ENCODE data around the gene FST.

The FST gene

DNA sequence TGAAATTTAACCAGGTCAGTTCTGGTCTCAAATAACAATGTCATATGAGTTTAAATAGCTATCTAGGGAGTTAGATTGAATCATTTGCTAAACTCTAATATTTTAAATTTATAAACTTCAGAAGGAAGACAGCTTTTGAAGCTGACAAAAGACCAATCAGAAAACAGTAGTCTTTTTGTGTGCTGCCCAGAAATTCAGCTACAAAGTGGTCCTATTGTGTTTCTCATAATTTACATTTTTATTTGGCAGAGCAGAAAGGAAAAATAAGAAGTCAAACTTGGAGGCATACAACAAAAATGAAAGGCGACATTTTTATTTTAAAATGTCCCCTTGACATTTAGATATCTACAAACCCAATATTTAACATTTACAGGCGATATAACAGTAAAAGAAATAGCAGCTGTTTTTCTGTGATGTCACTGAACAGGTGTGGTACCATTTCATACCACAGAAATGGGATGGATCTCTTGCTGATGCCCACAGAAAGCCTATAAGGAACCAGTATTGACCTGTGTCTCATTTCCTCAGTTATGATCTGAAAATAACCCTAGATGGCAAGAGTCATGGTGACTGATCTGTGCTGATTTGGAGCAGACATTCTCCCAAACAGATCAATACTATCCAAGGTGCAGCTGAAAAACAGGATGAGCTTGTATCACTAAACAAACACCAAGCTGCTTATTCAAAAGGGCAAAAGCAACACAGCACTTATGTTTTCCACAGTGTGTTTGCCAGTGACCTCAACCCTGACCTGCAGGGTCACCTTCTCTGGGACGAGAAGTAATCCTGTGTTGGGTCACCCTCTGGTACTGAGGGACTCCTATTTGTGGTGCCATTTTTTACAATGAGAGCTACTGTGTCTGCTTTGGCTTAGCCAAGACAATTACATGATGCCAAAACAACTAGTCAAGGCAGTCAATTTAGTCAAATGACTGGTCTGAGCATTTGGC is 3.6 kb upstream of the FST start:
- TF ChIP-seq TAF1 (IDR thresholded peaks at IDR 0.05; ENCODE audit: borderline replicate concordance, insufficient read depth, low read length) (no peak), SIN3A (IDR thresholded peaks at IDR 0.05; ENCODE audit: borderline replicate concordance, insufficient read depth, low read length) (no peak), FOXP2 (optimal IDR thresholded peaks at IDR 0.05; ENCODE audit: borderline replicate concordance, extremely low read depth, extremely low read length, insufficient read depth) (no peak), POLR2AphosphoS5 (IDR thresholded peaks at IDR 0.05; ENCODE audit: low read depth, low read length) (no peak)
- TF ChIP-seq, protein P1, sequence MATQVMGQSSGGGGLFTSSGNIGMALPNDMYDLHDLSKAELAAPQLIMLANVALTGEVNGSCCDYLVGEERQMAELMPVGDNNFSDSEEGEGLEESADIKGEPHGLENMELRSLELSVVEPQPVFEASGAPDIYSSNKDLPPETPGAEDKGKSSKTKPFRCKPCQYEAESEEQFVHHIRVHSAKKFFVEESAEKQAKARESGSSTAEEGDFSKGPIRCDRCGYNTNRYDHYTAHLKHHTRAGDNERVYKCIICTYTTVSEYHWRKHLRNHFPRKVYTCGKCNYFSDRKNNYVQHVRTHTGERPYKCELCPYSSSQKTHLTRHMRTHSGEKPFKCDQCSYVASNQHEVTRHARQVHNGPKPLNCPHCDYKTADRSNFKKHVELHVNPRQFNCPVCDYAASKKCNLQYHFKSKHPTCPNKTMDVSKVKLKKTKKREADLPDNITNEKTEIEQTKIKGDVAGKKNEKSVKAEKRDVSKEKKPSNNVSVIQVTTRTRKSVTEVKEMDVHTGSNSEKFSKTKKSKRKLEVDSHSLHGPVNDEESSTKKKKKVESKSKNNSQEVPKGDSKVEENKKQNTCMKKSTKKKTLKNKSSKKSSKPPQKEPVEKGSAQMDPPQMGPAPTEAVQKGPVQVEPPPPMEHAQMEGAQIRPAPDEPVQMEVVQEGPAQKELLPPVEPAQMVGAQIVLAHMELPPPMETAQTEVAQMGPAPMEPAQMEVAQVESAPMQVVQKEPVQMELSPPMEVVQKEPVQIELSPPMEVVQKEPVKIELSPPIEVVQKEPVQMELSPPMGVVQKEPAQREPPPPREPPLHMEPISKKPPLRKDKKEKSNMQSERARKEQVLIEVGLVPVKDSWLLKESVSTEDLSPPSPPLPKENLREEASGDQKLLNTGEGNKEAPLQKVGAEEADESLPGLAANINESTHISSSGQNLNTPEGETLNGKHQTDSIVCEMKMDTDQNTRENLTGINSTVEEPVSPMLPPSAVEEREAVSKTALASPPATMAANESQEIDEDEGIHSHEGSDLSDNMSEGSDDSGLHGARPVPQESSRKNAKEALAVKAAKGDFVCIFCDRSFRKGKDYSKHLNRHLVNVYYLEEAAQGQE (IDR thresholded peaks at IDR 0.05; ENCODE audit: insufficient read depth in 1 of 2, low read depth in 2 of 2, low read length in 2 of 2): no peak

DNA sequence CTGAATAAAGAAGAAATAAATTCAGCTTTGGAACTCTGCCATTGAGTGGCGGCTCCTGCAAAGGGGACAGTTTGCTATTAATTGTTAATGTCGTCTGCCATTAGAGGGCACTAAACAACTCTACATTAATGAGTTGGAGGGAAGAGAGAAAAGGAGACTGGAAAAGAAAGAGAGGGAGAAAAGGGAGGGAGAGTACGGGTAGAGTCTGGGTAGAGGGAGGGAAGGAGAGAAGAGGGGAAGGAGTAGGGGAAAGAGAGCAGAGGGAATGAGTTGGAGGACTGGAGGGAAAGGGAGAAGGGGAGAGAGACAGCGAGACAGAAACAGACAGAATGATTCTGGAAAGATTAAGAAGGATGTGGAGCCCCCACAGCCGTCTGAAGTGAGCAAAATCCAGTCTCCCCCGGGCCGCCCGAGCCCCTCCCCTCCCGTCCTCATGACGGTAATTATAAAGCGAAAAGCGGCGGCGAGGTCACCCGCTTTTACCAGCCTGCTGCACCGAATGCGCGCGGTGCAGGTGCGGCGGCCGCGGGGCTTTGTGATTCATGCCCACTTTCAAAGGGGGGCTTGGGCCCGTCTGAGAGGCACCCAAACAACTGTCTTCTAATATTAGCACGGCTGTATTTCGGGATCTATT is 1.9 kb upstream of the FST start:
- TF ChIP-seq TAF1 (IDR thresholded peaks at IDR 0.05; ENCODE audit: borderline replicate concordance, insufficient read depth, low read length): no peak
- no peak for TF ChIP-seq FOXP2 (optimal IDR thresholded peaks at IDR 0.05; ENCODE audit: borderline replicate concordance, extremely low read depth, extremely low read length, insufficient read depth)
- TF ChIP-seq, protein P1 (IDR thresholded peaks at IDR 0.05; ENCODE audit: insufficient read depth in 1 of 2, low read depth in 2 of 2, low read length in 2 of 2): no peak
- TF ChIP-seq POLR2AphosphoS5 (IDR thresholded peaks at IDR 0.05; ENCODE audit: low read depth, low read length): no peak
- TF ChIP-seq SIN3A (IDR thresholded peaks at IDR 0.05; ENCODE audit: borderline replicate concordance, insufficient read depth, low read length): no peak

GRCh38 chr5:53479045-53479589 is 1.3 kb upstream of the FST start:
- TF ChIP-seq POLR2AphosphoS5 (IDR thresholded peaks at IDR 0.05; ENCODE audit: low read depth, low read length) (no peak), SIN3A (IDR thresholded peaks at IDR 0.05; ENCODE audit: borderline replicate concordance, insufficient read depth, low read length) (no peak), FOXP2 (optimal IDR thresholded peaks at IDR 0.05; ENCODE audit: borderline replicate concordance, extremely low read depth, extremely low read length, insufficient read depth) (no peak), TAF1 (IDR thresholded peaks at IDR 0.05; ENCODE audit: borderline replicate concordance, insufficient read depth, low read length) (no peak)
- TF ChIP-seq, protein P1 (IDR thresholded peaks at IDR 0.05; ENCODE audit: insufficient read depth in 1 of 2, low read depth in 2 of 2, low read length in 2 of 2): no peak

DNA sequence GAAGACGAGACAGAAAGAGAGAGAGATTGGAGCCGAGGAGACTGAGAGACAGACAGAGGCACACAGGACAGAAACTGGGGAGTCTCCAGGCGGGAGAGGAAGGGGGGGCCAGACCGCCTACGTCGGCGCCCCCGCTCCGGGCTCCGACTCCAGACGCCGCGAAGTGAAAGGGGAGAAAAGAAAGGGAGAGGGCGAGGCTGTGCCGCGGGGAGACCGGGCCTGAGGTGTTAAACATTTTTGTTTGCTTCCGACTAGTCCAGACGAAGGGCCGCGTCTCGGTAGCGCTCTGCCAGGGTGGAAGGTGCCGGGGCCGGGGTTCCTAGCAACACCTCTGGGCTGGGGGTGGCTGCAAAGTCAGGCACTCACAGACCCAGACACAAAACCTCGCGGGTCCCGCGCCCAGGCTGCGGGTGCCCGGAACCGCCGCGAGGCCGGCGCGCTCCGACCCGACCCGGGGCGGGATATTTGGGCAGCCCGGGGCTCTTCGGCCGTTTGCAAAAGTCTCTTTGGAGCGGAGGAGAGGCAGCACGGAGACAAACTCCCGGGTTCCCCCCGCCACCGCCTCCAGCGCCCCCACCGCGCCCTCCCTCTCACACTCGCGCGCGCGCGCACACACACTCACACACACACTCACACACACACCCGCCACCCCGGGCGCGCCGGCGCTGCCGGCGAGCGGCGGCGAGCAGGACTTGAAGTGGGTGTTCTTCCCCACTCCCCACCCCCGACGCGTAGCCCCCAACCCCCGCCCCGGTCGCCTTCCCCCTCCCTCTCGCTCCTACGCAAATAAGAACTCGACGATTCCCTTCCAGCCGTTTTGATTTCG is 626 bp upstream of the FST start:
- TF ChIP-seq POLR2AphosphoS5 (IDR thresholded peaks at IDR 0.05; ENCODE audit: low read depth, low read length) (no peak), SIN3A (IDR thresholded peaks at IDR 0.05; ENCODE audit: borderline replicate concordance, insufficient read depth, low read length) (no peak), TAF1 (IDR thresholded peaks at IDR 0.05; ENCODE audit: borderline replicate concordance, insufficient read depth, low read length) (no peak), FOXP2 (optimal IDR thresholded peaks at IDR 0.05; ENCODE audit: borderline replicate concordance, extremely low read depth, extremely low read length, insufficient read depth) (no peak)
- TF ChIP-seq, protein P1 (IDR thresholded peaks at IDR 0.05; ENCODE audit: insufficient read depth in 1 of 2, low read depth in 2 of 2, low read length in 2 of 2): no peak
